Thyroid gland (tissue), 4 donors: ENCODE data around the gene TCERG1L.

ENCODE experiments used
- POLR2A ChIP-seq, 2 donors: fragments of 450-650 bp; IDR thresholded peaks; one replicate each; pipeline ENCODE4 v1.6.1; 2017; ENCODE audit warnings: antibody characterized with exemption in 2 of 2, mild to moderate bottlenecking in 2 of 2, moderate library complexity in 1 of 2
- TF ChIP-seq, protein P1 (sequence below), 6 experiments: fragments of 200-600 bp in 3 of 6; fragments of 450-650 bp in 3 of 6; sonication (generic) in 3 of 6; IDR thresholded peaks; one replicate each; pipeline ENCODE4 v1.5.1; 2016 to 2019; ENCODE audit warnings: antibody characterized with exemption in 6 of 6, mild to moderate bottlenecking in 2 of 6, inconsistent platforms in 1 of 6, moderate library complexity in 1 of 6

DNA sequence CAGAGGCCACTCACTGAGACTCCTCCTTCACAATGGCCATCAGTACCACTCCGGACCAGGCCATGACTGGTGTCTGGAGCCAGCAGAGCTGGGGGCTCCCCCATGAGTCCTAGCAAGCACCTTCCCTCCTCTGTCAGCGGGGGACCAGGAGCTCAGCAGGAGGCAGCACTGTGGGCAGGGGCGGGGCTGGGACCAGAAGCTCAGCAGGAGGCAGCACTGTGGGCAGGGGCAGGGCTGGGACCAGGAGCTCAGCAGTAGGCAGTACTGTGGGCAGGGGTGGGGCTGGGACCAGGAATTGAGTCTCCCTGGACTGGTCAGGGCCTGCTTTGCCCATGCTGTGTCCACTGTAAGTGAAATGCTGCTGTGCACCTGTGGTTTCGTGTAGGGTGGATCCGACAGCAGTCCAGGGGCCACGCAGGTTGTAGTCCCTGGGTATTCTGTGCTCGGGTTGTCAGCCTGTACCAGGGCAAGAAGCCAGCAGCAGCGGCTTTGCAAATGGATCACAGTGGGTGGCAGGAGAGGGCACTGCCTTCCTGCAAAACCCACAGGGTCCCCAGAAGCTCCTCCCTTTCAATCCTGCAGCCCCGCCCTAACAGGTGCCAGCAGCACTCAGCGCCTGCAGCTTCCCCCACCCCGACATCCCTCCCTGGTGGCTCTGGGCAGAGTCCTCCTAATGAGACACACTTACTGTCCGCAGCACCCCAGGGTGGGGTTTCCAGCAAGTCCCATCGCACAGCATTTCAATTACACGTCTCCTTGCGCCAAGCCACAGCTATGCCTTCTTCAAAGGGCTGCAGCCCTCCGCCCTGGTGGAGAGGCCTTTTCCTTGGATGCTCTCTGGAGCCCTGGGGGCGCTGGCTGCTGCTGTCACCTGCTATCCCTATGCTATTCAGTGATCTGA, 220.5 kb downstream of the TCERG1L start:
- TF ChIP-seq, protein P1, sequence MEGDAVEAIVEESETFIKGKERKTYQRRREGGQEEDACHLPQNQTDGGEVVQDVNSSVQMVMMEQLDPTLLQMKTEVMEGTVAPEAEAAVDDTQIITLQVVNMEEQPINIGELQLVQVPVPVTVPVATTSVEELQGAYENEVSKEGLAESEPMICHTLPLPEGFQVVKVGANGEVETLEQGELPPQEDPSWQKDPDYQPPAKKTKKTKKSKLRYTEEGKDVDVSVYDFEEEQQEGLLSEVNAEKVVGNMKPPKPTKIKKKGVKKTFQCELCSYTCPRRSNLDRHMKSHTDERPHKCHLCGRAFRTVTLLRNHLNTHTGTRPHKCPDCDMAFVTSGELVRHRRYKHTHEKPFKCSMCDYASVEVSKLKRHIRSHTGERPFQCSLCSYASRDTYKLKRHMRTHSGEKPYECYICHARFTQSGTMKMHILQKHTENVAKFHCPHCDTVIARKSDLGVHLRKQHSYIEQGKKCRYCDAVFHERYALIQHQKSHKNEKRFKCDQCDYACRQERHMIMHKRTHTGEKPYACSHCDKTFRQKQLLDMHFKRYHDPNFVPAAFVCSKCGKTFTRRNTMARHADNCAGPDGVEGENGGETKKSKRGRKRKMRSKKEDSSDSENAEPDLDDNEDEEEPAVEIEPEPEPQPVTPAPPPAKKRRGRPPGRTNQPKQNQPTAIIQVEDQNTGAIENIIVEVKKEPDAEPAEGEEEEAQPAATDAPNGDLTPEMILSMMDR (IDR thresholded peaks at IDR 0.05), result no peak
- TF ChIP-seq POLR2A (IDR thresholded peaks at IDR 0.05), result no peak
